CD4-positive, alpha-beta T cell treated with Interleukin-17A for 4 hours (primary cell): ENCODE data around the gene FOXD2.

Source experiments
- DNase-seq: peaks from one replicate; pipeline ENCODE4 v3.0.0-alpha.2; 2020; ENCODE audit warnings: mixed read lengths

The FOXD2 gene

DNA sequence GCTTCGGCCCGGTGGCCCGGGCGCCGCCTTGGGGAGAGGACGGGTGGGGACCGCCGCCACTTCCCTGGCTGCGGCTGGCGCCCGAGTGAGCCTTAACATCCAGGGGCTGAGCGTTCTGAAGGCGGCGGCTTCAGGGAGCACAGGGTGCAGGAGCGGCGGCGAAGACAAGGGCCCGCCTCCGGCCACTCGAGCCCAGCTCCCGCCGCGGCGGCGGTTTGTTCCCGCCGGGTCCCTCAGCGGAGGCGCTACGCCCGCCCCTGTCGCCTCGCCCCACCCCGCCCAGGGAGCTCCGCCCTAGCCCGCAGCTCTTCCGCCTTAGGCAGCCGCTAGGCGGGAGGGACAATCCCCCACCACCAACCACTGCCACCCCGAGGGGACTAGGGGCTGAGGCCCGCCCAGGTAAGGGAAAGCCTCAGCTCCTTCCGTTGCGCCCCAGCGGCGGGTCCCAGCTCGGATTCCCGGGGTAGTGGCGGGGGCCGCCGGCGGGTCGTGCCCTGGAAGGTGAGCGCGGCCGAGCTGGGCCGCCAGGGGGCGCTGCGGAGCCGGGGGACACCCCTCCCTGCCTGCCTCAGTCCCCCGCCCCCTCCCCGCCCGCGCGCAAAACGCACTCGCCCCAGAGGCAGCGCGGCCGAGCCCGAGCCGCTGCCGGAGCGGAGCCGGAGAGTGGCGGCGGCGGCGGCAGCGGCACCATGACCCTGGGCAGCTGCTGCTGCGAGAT, at the start of gene FOXD2:
TSS of gene FOXD2 (plus strand) at position 598 of the 718 bp plus-strand sequence. CDS start at position 690, 92 bp downstream.
- peak; percentile 96 for DNase-seq

DNA sequence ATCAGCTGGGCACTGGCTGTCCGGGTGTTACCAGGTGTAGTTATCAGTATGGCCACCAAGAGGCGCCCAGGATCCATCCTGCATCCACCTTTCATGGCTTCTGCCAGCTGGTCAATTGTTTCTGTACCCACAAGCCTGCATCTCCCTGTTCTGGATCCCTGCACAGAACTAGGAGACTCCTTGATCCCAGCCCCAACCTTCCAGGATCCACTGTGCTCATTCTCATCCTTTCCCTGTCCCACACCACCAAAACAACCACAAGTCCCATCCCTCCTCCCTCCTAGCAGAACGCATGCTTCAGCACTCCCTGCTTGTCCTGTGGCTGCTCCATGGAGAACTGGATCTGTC, 49.0 kb upstream of the FOXD2 start:
- DNase-seq = peak; percentile 45

DNA sequence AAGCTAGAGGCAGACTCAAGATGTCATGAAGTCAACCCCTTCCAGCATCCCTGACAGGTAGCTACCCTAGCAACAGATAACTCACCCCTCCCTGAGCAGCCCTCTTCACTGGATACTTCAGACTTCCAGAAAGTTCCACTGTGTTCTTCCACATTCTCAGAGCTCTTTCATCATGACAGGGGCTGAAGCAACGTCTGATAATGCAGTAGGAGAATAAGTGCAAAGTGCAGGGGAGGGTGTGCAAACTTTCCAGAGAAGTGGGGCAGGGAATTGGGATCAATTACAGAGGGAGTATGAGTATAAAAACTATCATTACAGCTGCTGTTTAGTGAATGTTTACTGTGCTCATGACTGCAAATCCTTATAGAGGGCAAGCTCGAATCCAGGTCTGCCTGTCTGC, 48.1 kb upstream of the FOXD2 start:
- DNase-seq = no peak

DNA sequence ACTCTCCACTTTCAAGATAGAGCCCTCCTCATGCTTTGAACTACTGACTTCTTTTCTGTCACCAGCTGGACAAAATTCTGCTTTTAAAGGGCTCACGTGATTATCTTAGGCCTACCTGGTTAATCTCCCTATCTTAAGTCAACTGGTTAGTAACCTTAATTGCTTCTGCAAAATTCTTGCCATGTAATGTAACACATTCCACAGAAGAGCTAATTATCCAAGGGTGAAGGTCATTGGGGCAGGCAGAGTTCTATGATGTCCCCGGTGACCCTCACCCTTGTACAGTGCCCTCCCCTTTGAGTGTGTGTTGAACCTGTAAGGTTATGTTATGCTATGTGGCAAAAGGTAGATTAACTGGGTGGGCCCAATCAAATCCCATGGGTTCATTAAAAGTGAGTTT, 47.0 kb upstream of the FOXD2 start:
- no peak for DNase-seq

DNA sequence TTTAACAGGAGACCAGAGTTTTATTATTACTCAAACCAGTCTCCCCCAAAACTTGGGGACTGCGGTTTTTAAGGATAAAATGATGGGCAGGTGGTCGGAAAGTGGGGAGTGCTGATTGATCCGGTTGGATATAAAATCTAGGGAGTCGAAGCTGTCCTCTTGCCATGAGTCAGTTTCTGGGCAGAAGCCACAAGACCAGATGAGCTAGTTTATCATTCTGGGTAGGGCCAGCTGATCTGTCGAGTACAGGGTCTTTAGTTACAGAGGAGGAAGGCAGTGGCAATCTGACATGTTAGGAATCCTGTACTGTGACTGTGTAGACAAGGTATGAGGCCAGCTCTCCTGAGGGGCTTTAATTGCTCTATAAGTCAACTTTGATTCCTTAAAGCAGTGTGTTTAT, 44.7 kb upstream of the FOXD2 start:
- DNase-seq = no peak

DNA sequence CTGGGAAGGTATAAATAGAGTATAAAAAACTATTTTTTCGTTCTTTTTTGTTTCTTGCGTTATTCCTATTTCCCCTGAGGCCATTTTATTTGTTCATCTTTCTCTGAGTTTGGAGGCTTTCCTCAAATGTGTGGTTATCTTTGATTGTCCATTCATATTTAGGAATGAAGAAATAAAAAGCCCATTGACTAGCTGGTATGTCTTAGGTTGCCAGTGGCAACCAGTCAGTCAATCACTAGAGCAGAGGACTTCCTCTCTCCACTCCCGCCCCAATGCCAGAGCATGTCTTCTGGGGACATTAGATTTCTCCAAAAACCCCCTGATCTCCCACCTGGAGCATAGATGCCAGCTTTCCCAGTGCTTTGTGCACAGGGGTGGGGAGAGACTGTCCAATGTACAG, 42.4 kb upstream of the FOXD2 start:
- no peak for DNase-seq

DNA sequence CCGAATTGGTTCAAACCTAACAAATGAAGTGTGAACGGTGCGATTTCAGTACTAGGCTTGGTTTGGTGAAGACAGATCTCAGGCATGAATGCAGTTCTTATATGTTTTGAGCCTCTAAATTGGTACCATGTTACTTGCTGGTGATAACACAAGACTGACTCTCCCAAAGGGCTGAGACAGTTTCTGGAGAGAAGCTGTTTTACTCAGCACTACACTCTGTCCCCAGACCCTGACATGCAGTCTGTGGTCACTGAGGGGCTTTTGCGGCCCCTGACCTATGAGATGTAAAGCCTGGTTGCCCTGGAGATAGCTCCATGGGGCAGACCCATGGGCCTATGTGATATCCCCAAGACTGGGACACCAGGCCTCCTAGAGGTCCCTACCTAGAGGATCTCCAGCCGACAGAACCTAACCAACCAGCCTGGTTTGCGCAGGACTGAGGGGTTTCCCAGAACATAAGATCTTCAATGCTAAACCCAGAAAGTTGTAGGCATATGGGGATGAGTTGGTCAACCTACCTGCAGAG, 41.1 kb upstream of the FOXD2 start:
- no peak for DNase-seq

DNA sequence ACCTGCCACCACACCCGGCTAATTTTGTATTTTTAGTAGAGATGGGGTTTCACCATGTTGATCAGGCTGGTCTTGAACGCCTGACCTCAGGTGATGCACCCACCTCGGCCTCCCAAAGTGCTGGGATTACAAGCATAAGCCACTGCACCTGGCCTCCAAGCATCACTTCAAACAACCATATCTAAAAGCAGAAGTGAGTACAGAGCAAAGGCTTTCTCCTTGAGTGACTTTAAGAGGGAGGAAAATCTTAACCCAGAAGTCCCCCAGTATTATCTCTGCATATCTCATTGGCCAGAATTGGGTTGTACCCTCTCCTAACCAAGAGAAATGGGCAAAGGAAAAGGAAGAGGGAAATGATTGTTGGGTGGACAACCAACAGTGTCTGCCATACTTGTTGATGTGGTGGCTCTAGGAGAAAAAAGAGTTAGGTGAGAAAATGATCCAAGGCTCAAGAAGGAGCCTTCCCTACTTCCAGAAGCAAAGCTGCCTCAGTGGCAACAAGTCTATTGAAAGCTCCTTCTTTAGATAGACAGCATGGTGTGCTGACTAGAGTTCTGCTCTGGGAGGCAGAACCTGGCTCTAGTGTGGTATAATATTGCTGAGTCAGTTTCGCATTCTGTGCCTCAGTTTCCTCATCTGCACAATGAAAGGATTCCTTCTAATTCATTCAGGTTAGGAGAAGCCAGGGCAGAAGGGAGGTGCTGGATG, 38.6 kb upstream of the FOXD2 start:
- DNase-seq = no peak

DNA sequence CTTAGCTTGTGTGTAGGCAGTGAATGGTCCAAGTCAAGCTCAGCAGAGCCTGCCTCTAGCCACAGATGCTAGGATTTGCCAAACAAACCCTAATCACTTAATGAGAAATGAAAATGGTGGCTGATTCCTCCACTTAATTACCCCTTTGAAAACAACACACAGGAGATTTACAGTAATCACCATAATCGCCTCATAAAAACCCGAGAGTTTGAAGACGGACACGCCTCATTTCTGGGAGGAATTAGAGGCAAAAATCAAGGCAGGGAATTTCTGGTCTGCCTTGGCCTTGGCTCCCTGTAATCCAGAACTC, 38.0 kb upstream of the FOXD2 start:
- no peak for DNase-seq

DNA sequence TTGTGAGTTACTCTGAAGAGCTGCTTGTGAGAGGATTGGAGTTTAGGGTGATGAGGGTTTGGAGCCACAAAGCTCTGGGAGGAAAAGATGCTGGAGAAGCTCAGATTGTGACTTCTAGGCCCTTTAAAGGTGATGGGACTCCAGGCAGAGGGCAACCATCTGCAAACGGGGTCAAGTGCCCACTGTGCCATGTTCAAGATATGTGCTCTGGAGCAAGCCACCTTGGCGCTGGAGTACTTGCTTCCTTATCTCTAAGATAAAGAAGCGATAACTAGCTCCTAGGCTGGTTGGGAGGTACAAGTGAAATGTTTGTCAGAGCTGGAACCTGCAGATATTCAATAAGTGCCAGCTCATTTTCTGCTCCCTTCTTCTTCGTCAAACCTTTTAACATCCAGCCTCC, 36.1 kb upstream of the FOXD2 start:
- DNase-seq = no peak

DNA sequence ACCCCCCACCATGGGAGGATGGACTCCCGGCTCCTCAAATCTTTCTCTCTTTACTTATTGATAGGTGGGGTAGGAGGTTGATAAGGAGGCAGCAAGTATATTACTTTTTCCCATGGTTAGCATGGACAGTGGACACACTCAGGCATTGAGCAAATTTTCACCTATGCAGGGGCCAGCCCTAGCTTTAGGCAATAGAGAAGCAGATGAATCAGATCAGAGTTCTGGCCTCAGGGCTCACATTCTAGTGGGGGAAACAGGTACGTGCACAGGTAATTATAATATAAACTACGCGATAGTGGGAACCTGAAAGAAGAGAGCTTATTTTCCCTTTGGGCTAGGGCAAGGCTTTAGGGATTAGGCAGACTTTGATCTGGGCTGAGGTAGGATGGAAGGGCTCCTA, 35.3 kb upstream of the FOXD2 start:
- no peak for DNase-seq

DNA sequence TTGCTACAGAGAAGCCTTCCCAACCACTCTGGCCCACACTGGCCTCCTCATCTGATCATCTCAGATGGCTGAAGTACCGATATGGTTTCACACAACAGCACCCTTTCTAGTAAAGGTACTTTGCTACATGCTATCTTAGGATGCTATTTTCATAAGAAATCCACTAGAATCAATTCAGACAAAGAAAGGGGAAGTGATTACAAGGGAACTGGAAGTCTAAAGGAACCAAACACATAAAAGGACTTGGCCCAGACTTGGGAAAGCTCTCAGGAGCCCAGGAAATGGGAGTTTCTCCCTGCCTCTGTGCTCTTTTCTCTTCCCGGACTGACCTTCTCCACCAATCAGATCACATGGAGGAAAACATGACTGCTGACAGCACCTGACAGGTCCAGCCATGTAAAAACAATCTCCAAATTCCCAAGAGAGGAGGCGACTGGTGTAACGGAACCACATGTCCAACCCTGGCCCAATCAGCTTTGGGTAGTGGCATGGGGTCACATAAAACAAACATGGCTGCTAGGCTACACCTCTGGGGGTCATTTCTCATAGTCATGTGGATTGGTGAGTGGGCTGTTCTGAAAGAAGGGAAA, 34.4 kb upstream of the FOXD2 start:
- DNase-seq = no peak

DNA sequence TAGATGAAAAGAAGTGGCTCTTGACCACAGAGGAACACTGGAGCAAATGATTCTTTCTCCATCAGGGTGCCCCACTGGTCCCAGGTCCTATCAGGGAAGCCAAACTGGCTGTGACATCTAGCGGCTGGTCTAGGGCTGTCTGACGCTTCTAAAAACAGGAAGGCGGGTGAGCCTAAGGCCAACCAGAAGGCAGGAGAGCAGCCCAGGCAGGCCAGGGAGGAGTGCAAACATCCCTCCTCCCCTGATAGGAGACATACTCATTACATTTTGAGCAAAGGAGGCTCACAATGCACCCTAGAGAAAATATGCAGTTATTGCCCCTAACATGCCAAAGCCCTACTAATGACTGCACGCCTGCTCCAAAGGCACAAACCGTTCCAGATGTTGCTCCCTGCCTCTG, 32.1 kb upstream of the FOXD2 start:
- DNase-seq = no peak

DNA sequence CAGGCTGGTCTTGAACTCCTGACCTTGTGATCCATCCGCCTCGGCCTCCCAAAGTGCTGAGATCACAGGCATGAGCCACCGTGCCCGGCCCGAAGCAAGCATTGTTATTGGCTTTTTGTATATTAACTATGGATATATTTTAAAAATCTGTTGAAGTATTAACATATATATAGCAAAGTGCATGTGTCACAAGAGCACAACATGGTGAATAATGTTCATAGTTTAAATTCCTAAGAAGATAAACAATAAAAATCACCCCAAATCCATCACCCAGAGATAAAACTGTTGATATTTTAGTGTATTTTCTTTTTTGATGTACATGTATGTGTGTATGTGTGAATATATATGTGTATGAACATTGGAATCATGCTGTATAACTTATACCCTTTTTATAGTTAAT, 30.9 kb upstream of the FOXD2 start:
- DNase-seq = no peak

DNA sequence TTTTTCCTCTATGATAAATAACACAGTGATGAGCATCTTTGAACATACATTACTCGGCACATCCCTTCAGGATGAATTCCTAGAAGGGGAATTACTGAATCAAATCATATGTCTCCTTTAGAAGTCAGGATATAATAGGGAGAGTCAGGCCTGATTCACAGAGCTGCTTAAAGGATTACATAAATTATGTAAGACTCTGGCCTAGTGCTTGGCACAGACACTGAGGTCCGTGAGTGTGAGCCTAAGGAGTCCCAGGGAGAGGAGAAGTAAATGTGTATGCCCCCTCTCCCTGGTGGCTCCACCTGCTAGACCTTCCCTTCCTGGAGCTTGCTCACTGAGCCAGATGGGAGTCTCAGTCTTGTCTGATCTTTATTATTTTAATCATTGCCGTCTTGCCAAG, 30.4 kb upstream of the FOXD2 start:
- DNase-seq = no peak

DNA sequence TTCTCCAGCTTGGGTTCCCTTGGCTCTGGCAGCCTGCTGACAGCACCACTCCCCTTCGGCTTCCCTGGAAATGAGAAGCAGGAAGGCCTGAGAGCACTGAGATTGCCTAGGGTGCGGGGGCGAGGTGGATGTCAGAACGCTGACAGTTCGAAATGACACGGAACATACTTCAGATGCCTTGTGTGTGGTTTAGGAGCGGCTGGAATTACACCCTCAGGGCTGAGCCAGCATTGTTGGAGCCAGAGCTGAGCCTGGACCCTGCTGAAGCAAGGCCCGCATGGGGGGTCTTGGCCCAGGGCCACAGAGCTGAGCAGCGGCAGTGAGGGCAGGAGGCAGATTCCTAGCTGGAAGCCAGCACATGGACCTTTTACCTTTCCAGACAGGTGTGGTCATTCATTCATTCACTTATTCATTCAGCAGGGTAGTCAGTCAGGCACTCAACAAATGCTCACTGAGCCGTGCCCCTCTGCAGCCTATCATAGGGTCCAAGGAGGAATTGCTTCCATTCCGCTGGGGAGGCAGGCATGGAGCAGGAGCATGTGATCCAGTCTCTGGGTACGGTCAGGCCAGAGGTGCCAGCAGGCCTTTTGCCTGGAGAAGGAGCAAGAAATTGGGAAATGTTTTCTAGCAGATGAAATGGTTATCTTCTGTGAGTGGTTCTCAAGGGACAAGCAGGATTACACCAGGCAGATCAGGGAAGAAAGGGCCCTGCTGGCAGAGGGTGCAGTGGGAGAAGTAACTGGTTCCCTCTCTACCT, 28.4 kb upstream of the FOXD2 start:
- DNase-seq = no peak

DNA sequence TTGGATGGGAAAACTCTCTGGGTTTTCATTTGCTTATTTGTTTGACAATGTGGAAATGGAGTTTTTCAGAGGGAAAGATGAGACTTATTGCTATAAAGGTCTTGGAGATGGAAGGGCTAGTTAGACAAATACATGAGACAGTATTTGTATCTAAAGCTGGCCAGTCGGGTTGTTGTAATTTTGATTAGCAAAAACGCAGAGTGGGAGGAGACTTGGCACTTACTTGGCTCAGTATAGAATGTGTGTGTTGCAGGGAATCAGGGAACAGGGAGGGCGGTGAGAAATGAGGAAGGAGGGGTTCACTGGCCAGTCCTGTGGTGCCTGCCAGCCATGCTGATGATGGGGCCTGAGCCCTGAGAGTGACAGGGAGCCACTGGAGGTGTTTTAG, 27.8 kb upstream of the FOXD2 start:
- DNase-seq = no peak

DNA sequence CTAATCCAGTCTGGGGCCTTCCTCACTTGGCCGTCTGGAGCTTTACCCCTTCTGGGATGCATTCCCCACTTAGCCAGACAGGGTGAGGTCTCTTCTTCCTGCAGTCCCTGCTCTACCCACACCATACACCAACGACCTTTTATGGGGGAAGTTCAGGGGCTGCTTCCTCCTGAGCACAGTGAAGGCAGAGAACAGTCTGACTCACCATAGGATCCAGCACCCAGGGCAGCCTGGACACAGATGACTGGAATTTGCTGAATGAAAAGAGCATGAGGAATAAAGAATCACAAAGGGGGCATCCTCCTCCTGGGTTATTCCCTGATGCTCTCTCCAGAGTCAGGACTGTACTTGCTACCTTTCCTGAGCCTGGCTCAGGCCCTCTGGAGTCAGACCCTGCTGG, 26.4 kb upstream of the FOXD2 start:
- DNase-seq = no peak

DNA sequence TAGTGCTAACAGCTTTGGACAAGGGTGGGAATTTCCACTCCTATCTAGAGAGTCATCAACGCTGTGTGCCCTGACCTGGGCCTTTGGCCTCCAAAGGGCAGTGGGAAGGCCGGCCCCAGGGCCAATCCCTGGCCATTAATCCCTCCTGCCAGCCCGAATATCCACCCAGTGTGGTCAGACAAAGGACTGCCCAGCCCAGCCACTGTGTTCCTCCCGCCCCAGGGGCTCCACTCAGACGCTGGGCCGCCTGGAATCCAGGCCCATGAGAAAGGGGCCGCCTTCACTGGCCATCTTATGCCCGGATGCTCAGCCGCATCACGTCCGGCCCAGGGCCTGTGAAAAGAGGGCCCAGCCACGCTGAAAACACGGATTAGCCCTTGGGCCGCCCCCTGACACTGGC, 25.4 kb upstream of the FOXD2 start:
- DNase-seq = no peak

DNA sequence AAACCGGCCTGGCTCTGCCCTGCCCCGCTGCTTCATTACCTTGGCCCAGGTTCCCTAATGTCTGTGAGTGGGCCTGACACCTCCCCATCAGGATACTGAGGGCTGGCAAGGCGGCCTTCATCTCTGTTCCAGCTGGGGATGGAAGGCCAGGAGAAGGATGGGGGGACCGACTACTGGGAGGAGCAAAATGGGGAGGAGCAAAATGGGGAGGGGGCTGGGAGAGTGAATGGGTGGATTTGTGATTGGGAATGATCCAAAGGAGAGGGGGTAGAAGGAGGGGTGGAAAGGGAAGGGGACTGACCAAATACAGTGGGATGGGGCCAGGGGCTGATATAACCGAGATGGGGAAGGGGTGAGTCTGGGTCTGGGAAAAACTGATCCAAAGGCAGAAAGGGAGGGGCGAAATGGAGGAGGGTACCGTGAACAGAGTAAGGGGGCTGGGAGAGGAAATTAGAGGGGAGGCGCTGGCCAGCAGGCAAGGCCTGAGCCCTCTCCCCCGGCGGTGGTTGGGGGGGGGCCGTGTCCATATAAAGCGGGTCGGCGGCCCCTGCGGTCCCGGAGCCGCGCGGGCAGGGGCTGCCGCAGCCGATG, 22.0 kb upstream of the FOXD2 start, which contains the start of gene FOXE3:
TSS of gene FOXE3 (plus strand) at position 558 of the 591 bp plus-strand sequence. CDS start at position 589, 31 bp downstream.
- DNase-seq = no peak

DNA sequence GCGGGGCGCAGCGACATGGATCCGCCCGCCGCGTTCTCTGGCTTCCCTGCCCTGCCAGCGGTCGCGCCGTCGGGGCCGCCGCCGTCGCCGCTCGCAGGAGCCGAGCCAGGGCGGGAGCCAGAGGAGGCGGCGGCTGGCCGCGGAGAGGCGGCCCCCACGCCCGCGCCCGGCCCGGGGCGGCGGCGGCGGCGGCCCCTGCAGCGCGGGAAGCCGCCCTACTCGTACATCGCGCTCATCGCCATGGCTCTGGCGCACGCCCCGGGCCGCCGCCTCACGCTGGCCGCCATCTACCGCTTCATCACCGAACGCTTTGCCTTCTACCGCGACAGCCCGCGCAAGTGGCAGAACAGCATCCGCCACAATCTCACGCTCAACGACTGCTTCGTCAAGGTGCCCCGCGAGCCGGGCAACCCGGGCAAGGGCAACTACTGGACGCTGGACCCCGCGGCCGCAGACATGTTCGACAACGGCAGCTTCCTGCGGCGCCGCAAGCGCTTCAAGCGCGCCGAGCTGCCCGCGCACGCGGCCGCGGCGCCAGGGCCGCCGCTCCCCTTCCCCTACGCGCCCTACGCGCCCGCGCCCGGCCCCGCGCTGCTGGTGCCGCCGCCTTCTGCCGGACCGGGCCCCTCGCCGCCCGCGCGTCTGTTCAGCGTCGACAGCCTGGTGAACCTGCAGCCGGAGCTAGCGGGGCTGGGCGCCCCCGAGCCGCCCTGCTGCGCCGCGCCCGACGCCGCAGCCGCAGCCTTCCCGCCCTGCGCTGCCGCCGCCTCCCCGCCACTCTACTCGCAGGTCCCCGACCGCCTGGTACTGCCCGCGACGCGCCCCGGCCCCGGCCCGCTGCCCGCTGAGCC, 21.3 kb upstream of the FOXD2 start:
- DNase-seq = no peak
